ENCODE measurements around the gene AOAH.

The AOAH gene

GRCh38 chr7:36712015-36712414 is 12.3 kb downstream of the AOAH start:
- TF ChIP-seq EGR1 (IDR thresholded peaks at IDR 0.05) (no peak), YY1 (IDR thresholded peaks at IDR 0.05; ENCODE audit: low read depth) (no peak), CREB1 (IDR thresholded peaks at IDR 0.05; ENCODE audit: low read depth) (no peak), TEAD4 (IDR thresholded peaks at IDR 0.05) (no peak), TCF12 (IDR thresholded peaks at IDR 0.05; ENCODE audit: low read depth) (no peak), NFIC (IDR thresholded peaks at IDR 0.05) (no peak), CEBPB (IDR thresholded peaks at IDR 0.05) (no peak), RAD21 (IDR thresholded peaks at IDR 0.05; ENCODE audit: low read depth) (no peak), USF1 (IDR thresholded peaks at IDR 0.05) (no peak), MAX (IDR thresholded peaks at IDR 0.05) (no peak), REST (IDR thresholded peaks at IDR 0.05; ENCODE audit: low read depth) (no peak), EP300 (IDR thresholded peaks at IDR 0.05; ENCODE audit: borderline replicate concordance) (no peak), TAF1 (IDR thresholded peaks at IDR 0.05; ENCODE audit: low read depth) (no peak), FOXM1 (IDR thresholded peaks at IDR 0.05; ENCODE audit: borderline replicate concordance, low read depth) (no peak), ZBTB7A (IDR thresholded peaks at IDR 0.05; ENCODE audit: low read depth) (no peak)

- no peak for TF ChIP-seq USF1 (IDR thresholded peaks at IDR 0.05)
- TF ChIP-seq EGR1 (IDR thresholded peaks at IDR 0.05) = no peak
- TF ChIP-seq ZBTB7A (IDR thresholded peaks at IDR 0.05; ENCODE audit: low read depth) = no peak
Observed at GRCh38 chr7:36711256-36711655, 13.0 kb downstream of the AOAH start.

GRCh38 chr7:36710186-36710791 is 14.0 kb downstream of the AOAH start:
- TF ChIP-seq USF1 (IDR thresholded peaks at IDR 0.05) (no peak), TCF12 (IDR thresholded peaks at IDR 0.05; ENCODE audit: low read depth) (no peak), ZBTB7A (IDR thresholded peaks at IDR 0.05; ENCODE audit: low read depth) (no peak), CEBPB (IDR thresholded peaks at IDR 0.05) (no peak), TAF1 (IDR thresholded peaks at IDR 0.05; ENCODE audit: low read depth) (no peak)

GRCh38 chr7:36708767-36709166 is 15.5 kb downstream of the AOAH start:
- TF ChIP-seq NFIC (IDR thresholded peaks at IDR 0.05) (no peak), EP300 (IDR thresholded peaks at IDR 0.05; ENCODE audit: borderline replicate concordance) (no peak), FOXM1 (IDR thresholded peaks at IDR 0.05; ENCODE audit: borderline replicate concordance, low read depth) (no peak), TEAD4 (IDR thresholded peaks at IDR 0.05) (no peak), MAX (IDR thresholded peaks at IDR 0.05) (no peak), CREB1 (IDR thresholded peaks at IDR 0.05; ENCODE audit: low read depth) (no peak), YY1 (IDR thresholded peaks at IDR 0.05; ENCODE audit: low read depth) (no peak)

GRCh38 chr7:36707898-36708297 is 16.4 kb downstream of the AOAH start:
- TF ChIP-seq EP300 (IDR thresholded peaks at IDR 0.05; ENCODE audit: borderline replicate concordance) (no peak), MAX (IDR thresholded peaks at IDR 0.05) (no peak)

- TF ChIP-seq FOXM1 (IDR thresholded peaks at IDR 0.05; ENCODE audit: borderline replicate concordance, low read depth) (no peak), CREB1 (IDR thresholded peaks at IDR 0.05; ENCODE audit: low read depth) (no peak), ZBTB7A (IDR thresholded peaks at IDR 0.05; ENCODE audit: low read depth) (no peak), TCF12 (IDR thresholded peaks at IDR 0.05; ENCODE audit: low read depth) (no peak), REST (IDR thresholded peaks at IDR 0.05; ENCODE audit: low read depth) (no peak), EP300 (IDR thresholded peaks at IDR 0.05; ENCODE audit: borderline replicate concordance) (no peak), CEBPB (IDR thresholded peaks at IDR 0.05) (no peak), TAF1 (IDR thresholded peaks at IDR 0.05; ENCODE audit: low read depth) (no peak)
Observed at GRCh38 chr7:36707465-36707864, 16.8 kb downstream of the AOAH start.

All from Ishikawa (cell line).